Measurements from ENCODE around the gene NUDT8. TPM values are rescaled to one million over a fixed set of nuclear protein-coding genes. Genes with fewer than 3 reads are reported as not detected.
"Not testable (repeated sequence)": the region's sequence is repeated elsewhere in the genome, so short reads cannot be mapped to it uniquely, and the experiment has no call there.

Gene NUDT8
- total RNA-seq, 2 experiments from 2014 or later = 18.6 to 20.1 TPM

GRCh38 chr11:67666303-67666645, 36.5 kb upstream of the NUDT8 start:
- CTCF ChIA-PET = interaction anchor here (1.2 kb wide), 1 partner anchor 36 kb away, joined by 3 read pairs; no protein-coding TSS in a partner anchor
- Mint-ChIP-seq H3K27me3 (ENCODE audit: low read depth) (no peaks in the 10 kb centered on the region), H3K9me3 (ENCODE audit: insufficient read depth) (no peaks in the 10 kb centered on the region), H3K4me1 (ENCODE audit: low read depth) (no peaks in the 10 kb centered on the region), H3K27ac (no peak overlapping the region), H3K4me3 (no peak overlapping the region), H3K36me3 (ENCODE audit: low read depth) (no peaks in the 10 kb centered on the region)
- DNase-seq (no peak), ATAC-seq (no peak)
- POLR2A ChIA-PET = no interaction called here

GRCh38 chr11:67665541-67666302, 36.0 kb upstream of the NUDT8 start:
- ATAC-seq (no peak), DNase-seq (no peak)
- no peaks in the 10 kb centered on the region for H3K36me3 Mint-ChIP-seq (ENCODE audit: low read depth)
- H3K27ac Mint-ChIP-seq = no peak overlapping the region
- H3K4me1 Mint-ChIP-seq (ENCODE audit: low read depth) = no peaks in the 10 kb centered on the region
- H3K4me3 Mint-ChIP-seq = no peak overlapping the region
- CTCF ChIA-PET = no interaction called here
- no peaks in the 10 kb centered on the region for H3K9me3 Mint-ChIP-seq (ENCODE audit: insufficient read depth)
- H3K27me3 Mint-ChIP-seq (ENCODE audit: low read depth) = no peaks in the 10 kb centered on the region
- POLR2A ChIA-PET = no interaction called here

- Mint-ChIP-seq H3K9me3 (ENCODE audit: insufficient read depth) (no peaks in the 10 kb centered on the region), H3K4me3 (no peak overlapping the region), H3K27me3 (ENCODE audit: low read depth) (no peaks in the 10 kb centered on the region), H3K4me1 (ENCODE audit: low read depth) (no peaks in the 10 kb centered on the region), H3K27ac (no peak overlapping the region), H3K36me3 (ENCODE audit: low read depth) (no peaks in the 10 kb centered on the region)
- CTCF ChIA-PET = no interaction called here
- no peak for DNase-seq
- POLR2A ChIA-PET = no interaction called here
- ATAC-seq = no peak
These were observed 35.2 kb upstream of the NUDT8 start for GRCh38 chr11:67664696-67665540.

- H3K36me3 Mint-ChIP-seq (ENCODE audit: low read depth) = no peaks in the 10 kb centered on the region
- no peak for ATAC-seq
These were observed 34.5 kb upstream of the NUDT8 start for GRCh38 chr11:67664213-67664585.

GRCh38 chr11:67663532-67664212, 33.9 kb upstream of the NUDT8 start:
- no peaks in the 10 kb centered on the region for H3K36me3 Mint-ChIP-seq (ENCODE audit: low read depth)
- ChIA-PET POLR2A (no interaction called here), CTCF (interaction anchor here (2.2 to 6.8 kb wide), 2 partner anchors 16 to 34 kb away, joined by 11 to 81 read pairs; partner anchors contain the start of genes ACY3 and NUDT8)
- H3K4me3 Mint-ChIP-seq = no peak overlapping the region
- ATAC-seq (no peak), DNase-seq (no peak)
- no peaks in the 10 kb centered on the region for H3K27me3 Mint-ChIP-seq (ENCODE audit: low read depth)
- H3K27ac Mint-ChIP-seq = no peak overlapping the region
- H3K4me1 Mint-ChIP-seq (ENCODE audit: low read depth) = peaks cover 7% of the 10 kb centered on the region
- H3K9me3 Mint-ChIP-seq (ENCODE audit: insufficient read depth) = no peaks in the 10 kb centered on the region

More at GRCh38 chr11:67664213-67664585, 34.5 kb upstream of the NUDT8 start:
- H3K27ac Mint-ChIP-seq = no peak overlapping the region
- ChIA-PET POLR2A (no interaction called here), CTCF (no interaction called here)
- no peaks in the 10 kb centered on the region for H3K27me3 Mint-ChIP-seq (ENCODE audit: low read depth)
- DNase-seq = no peak
- no peaks in the 10 kb centered on the region for H3K9me3 Mint-ChIP-seq (ENCODE audit: insufficient read depth)
- H3K4me3 Mint-ChIP-seq = no peak overlapping the region
- peaks cover 2% of the 10 kb centered on the region for H3K4me1 Mint-ChIP-seq (ENCODE audit: low read depth)

- no peak overlapping the region for H3K27ac Mint-ChIP-seq
- H3K4me3 Mint-ChIP-seq = no peak overlapping the region
These were observed 33.2 kb upstream of the NUDT8 start for GRCh38 chr11:67662835-67663531.

GRCh38 chr11:67662142-67662834, 32.6 kb upstream of the NUDT8 start:
- no peak for DNase-seq
- CTCF ChIA-PET = interaction anchor here (2.2 to 6.8 kb wide), 2 partner anchors 14 to 32 kb away, joined by 11 to 81 read pairs; partner anchors contain the start of genes ACY3 and NUDT8
- Mint-ChIP-seq H3K27me3 (ENCODE audit: low read depth) (no peaks in the 10 kb centered on the region), H3K4me1 (ENCODE audit: low read depth) (peaks cover 8% of the 10 kb centered on the region), H3K36me3 (ENCODE audit: low read depth) (no peaks in the 10 kb centered on the region), H3K4me3 (no peak overlapping the region), H3K9me3 (ENCODE audit: insufficient read depth) (no peaks in the 10 kb centered on the region), H3K27ac (no peak overlapping the region)
- POLR2A ChIA-PET = no interaction called here
- ATAC-seq = no peak

More at GRCh38 chr11:67662835-67663531, 33.2 kb upstream of the NUDT8 start:
- Mint-ChIP-seq H3K36me3 (ENCODE audit: low read depth) (no peaks in the 10 kb centered on the region), H3K27me3 (ENCODE audit: low read depth) (no peaks in the 10 kb centered on the region), H3K4me1 (ENCODE audit: low read depth) (peaks cover 8% of the 10 kb centered on the region), H3K9me3 (ENCODE audit: insufficient read depth) (no peaks in the 10 kb centered on the region)
- DNase-seq = no peak
- ChIA-PET POLR2A (no interaction called here), CTCF (interaction anchor here (2.2 to 6.8 kb wide), 2 partner anchors 15 to 33 kb away, joined by 11 to 81 read pairs; partner anchors contain the start of genes ACY3 and NUDT8)
- no peak for ATAC-seq

- H3K27me3 Mint-ChIP-seq (ENCODE audit: low read depth); POLR2A ChIA-PET: not testable (repeated sequence)
- CTCF ChIA-PET = interaction anchor here (6.8 kb wide), 1 partner anchor 13 kb away, joined by 81 read pairs; the partner anchor contains the start of gene ACY3
These were observed 31.0 kb upstream of the NUDT8 start for GRCh38 chr11:67660752-67661151.

GRCh38 chr11:67659651-67660165, 30.0 kb upstream of the NUDT8 start:
- not testable (repeated sequence) for H3K9me3 Mint-ChIP-seq (ENCODE audit: insufficient read depth); ATAC-seq; H3K27me3 Mint-ChIP-seq (ENCODE audit: low read depth); H3K27ac Mint-ChIP-seq; DNase-seq; H3K4me3 Mint-ChIP-seq; H3K36me3 Mint-ChIP-seq (ENCODE audit: low read depth); H3K4me1 Mint-ChIP-seq (ENCODE audit: low read depth)
- CTCF ChIA-PET = interaction anchor here (0.7 to 6.8 kb wide), 9 partner anchors 12 to 90 kb away, joined by 3 to 81 read pairs (median 5); partner anchors contain the start of genes ACY3 and NUDT8
- POLR2A ChIA-PET = interaction anchor here (1.0 kb wide), 1 partner anchor 45 kb away, joined by 3 read pairs; no protein-coding TSS in a partner anchor

More at GRCh38 chr11:67660752-67661151, 31.0 kb upstream of the NUDT8 start:
- H3K4me3 Mint-ChIP-seq; H3K36me3 Mint-ChIP-seq (ENCODE audit: low read depth); DNase-seq; ATAC-seq; H3K4me1 Mint-ChIP-seq (ENCODE audit: low read depth); H3K9me3 Mint-ChIP-seq (ENCODE audit: insufficient read depth); H3K27ac Mint-ChIP-seq: not testable (repeated sequence)

- Mint-ChIP-seq H3K27me3 (ENCODE audit: low read depth) (no peaks in the 10 kb centered on the region), H3K4me3 (no peak overlapping the region), H3K9me3 (ENCODE audit: insufficient read depth) (peaks cover 6% of the 10 kb centered on the region), H3K36me3 (ENCODE audit: low read depth) (peaks cover 6% of the 10 kb centered on the region), H3K27ac (no peak overlapping the region), H3K4me1 (ENCODE audit: low read depth) (peaks cover 8% of the 10 kb centered on the region)
- DNase-seq (no peak), ATAC-seq (no peak)
- CTCF ChIA-PET = interaction anchor here (1.4 to 6.8 kb wide), 4 partner anchors 9 to 43 kb away, joined by 3 to 81 read pairs (median 35); partner anchors contain the start of genes ACY3 and NUDT8
- POLR2A ChIA-PET = interaction anchor here (0.9 to 1.0 kb wide), 2 partner anchors 11 to 27 kb away, joined by 3 read pairs; partner anchors contain the start of gene NUDT8
These were observed 27.6 kb upstream of the NUDT8 start for GRCh38 chr11:67657300-67657699.
